ENCODE data around the gene FRRS1L.

Gene FRRS1L

GRCh38 chr9:109167716-109168115 lies 667 bp upstream of the FRRS1L start:
- H3K4me3 ChIP-seq (ENCODE audit: low read length) = no peak overlapping the region
- H3K27ac ChIP-seq (ENCODE audit: low read depth, low read length) = no peak overlapping the region
- H3K36me3 ChIP-seq (ENCODE audit: control insufficient read depth, insufficient read depth, low read length) = no peaks in the 10 kb centered on the region
- peaks cover 3% of the 10 kb centered on the region for H3K27me3 ChIP-seq (ENCODE audit: control insufficient read depth, insufficient read depth, low read length)
- H3K9ac ChIP-seq (ENCODE audit: low read length) = no peak overlapping the region
- no peaks in the 10 kb centered on the region for H3K4me1 ChIP-seq (ENCODE audit: control insufficient read depth, insufficient read depth, low read length)

GRCh38 chr9:109166171-109166770 lies 778 bp downstream of the FRRS1L start:
- H3K27me3 ChIP-seq (ENCODE audit: control insufficient read depth, insufficient read depth, low read length) = peaks cover 3% of the 10 kb centered on the region
- no peaks in the 10 kb centered on the region for H3K36me3 ChIP-seq (ENCODE audit: control insufficient read depth, insufficient read depth, low read length)
- H3K27ac ChIP-seq (ENCODE audit: low read depth, low read length) = no peak overlapping the region
- H3K4me1 ChIP-seq (ENCODE audit: control insufficient read depth, insufficient read depth, low read length) = no peaks in the 10 kb centered on the region
- H3K4me3 ChIP-seq (ENCODE audit: low read length) = no peak overlapping the region
- H3K9ac ChIP-seq (ENCODE audit: low read length) = no peak overlapping the region

GRCh38 chr9:109164042-109164441 lies 3.0 kb downstream of the FRRS1L start:
- no peaks in the 10 kb centered on the region for H3K4me1 ChIP-seq (ENCODE audit: control insufficient read depth, insufficient read depth, low read length)
- H3K27me3 ChIP-seq (ENCODE audit: control insufficient read depth, insufficient read depth, low read length) = peaks cover 3% of the 10 kb centered on the region
- H3K9ac ChIP-seq (ENCODE audit: low read length) = no peak overlapping the region
- H3K4me3 ChIP-seq (ENCODE audit: low read length) = no peak overlapping the region
- H3K27ac ChIP-seq (ENCODE audit: low read depth, low read length) = no peak overlapping the region
- H3K36me3 ChIP-seq (ENCODE audit: control insufficient read depth, insufficient read depth, low read length) = no peaks in the 10 kb centered on the region

- no peak overlapping the region for H3K4me3 ChIP-seq (ENCODE audit: low read length)
- H3K27ac ChIP-seq (ENCODE audit: low read depth, low read length) = no peak overlapping the region
- H3K9ac ChIP-seq (ENCODE audit: low read length) = no peak overlapping the region
- peaks cover 3% of the 10 kb centered on the region for H3K27me3 ChIP-seq (ENCODE audit: control insufficient read depth, insufficient read depth, low read length)
- no peaks in the 10 kb centered on the region for H3K4me1 ChIP-seq (ENCODE audit: control insufficient read depth, insufficient read depth, low read length)
- H3K36me3 ChIP-seq (ENCODE audit: control insufficient read depth, insufficient read depth, low read length) = no peaks in the 10 kb centered on the region
These were observed 3.9 kb downstream of the FRRS1L start for GRCh38 chr9:109163194-109163593.

GRCh38 chr9:109162677-109163076 lies 4.4 kb downstream of the FRRS1L start:
- no peak overlapping the region for H3K4me3 ChIP-seq (ENCODE audit: low read length)
- H3K9ac ChIP-seq (ENCODE audit: low read length) = no peak overlapping the region
- no peaks in the 10 kb centered on the region for H3K4me1 ChIP-seq (ENCODE audit: control insufficient read depth, insufficient read depth, low read length)
- no peaks in the 10 kb centered on the region for H3K36me3 ChIP-seq (ENCODE audit: control insufficient read depth, insufficient read depth, low read length)
- peaks cover 1% of the 10 kb centered on the region for H3K27me3 ChIP-seq (ENCODE audit: control insufficient read depth, insufficient read depth, low read length)
- H3K27ac ChIP-seq (ENCODE audit: low read depth, low read length) = no peak overlapping the region

- no peaks in the 10 kb centered on the region for H3K4me1 ChIP-seq (ENCODE audit: control insufficient read depth, insufficient read depth, low read length)
- H3K27ac ChIP-seq (ENCODE audit: low read depth, low read length) = no peak overlapping the region
- H3K27me3 ChIP-seq (ENCODE audit: control insufficient read depth, insufficient read depth, low read length) = no peaks in the 10 kb centered on the region
- H3K9ac ChIP-seq (ENCODE audit: low read length) = no peak overlapping the region
- no peak overlapping the region for H3K4me3 ChIP-seq (ENCODE audit: low read length)
- H3K36me3 ChIP-seq (ENCODE audit: control insufficient read depth, insufficient read depth, low read length) = no peaks in the 10 kb centered on the region
These were observed 5.6 kb downstream of the FRRS1L start for GRCh38 chr9:109161471-109161870.

GRCh38 chr9:109159583-109159982 lies 7.5 kb downstream of the FRRS1L start:
- Histone ChIP-seq H3K4me1 (ENCODE audit: control insufficient read depth, insufficient read depth, low read length) (no peaks in the 10 kb centered on the region), H3K27ac (ENCODE audit: low read depth, low read length) (no peak overlapping the region), H3K36me3 (ENCODE audit: control insufficient read depth, insufficient read depth, low read length) (no peaks in the 10 kb centered on the region), H3K9ac (ENCODE audit: low read length) (no peak overlapping the region), H3K27me3 (ENCODE audit: control insufficient read depth, insufficient read depth, low read length) (no peaks in the 10 kb centered on the region), H3K4me3 (ENCODE audit: low read length) (no peak overlapping the region)

- Histone ChIP-seq H3K4me3 (ENCODE audit: low read length) (no peak overlapping the region), H3K9ac (ENCODE audit: low read length) (no peak overlapping the region), H3K27me3 (ENCODE audit: control insufficient read depth, insufficient read depth, low read length) (no peaks in the 10 kb centered on the region), H3K36me3 (ENCODE audit: control insufficient read depth, insufficient read depth, low read length) (no peaks in the 10 kb centered on the region), H3K27ac (ENCODE audit: low read depth, low read length) (no peak overlapping the region), H3K4me1 (ENCODE audit: control insufficient read depth, insufficient read depth, low read length) (no peaks in the 10 kb centered on the region)
These were observed 8.4 kb downstream of the FRRS1L start for GRCh38 chr9:109158651-109159050.

GRCh38 chr9:109156708-109157107 lies 10.3 kb downstream of the FRRS1L start:
- no peaks in the 10 kb centered on the region for H3K4me1 ChIP-seq (ENCODE audit: control insufficient read depth, insufficient read depth, low read length)
- no peak overlapping the region for H3K4me3 ChIP-seq (ENCODE audit: low read length)
- no peak overlapping the region for H3K27ac ChIP-seq (ENCODE audit: low read depth, low read length)
- H3K9ac ChIP-seq (ENCODE audit: low read length) = no peak overlapping the region
- H3K27me3 ChIP-seq (ENCODE audit: control insufficient read depth, insufficient read depth, low read length) = no peaks in the 10 kb centered on the region
- no peaks in the 10 kb centered on the region for H3K36me3 ChIP-seq (ENCODE audit: control insufficient read depth, insufficient read depth, low read length)

- no peaks in the 10 kb centered on the region for H3K36me3 ChIP-seq (ENCODE audit: control insufficient read depth, insufficient read depth, low read length)
- H3K27ac ChIP-seq (ENCODE audit: low read depth, low read length) = no peak overlapping the region
- no peak overlapping the region for H3K4me3 ChIP-seq (ENCODE audit: low read length)
- H3K27me3 ChIP-seq (ENCODE audit: control insufficient read depth, insufficient read depth, low read length) = no peaks in the 10 kb centered on the region
- no peaks in the 10 kb centered on the region for H3K4me1 ChIP-seq (ENCODE audit: control insufficient read depth, insufficient read depth, low read length)
- H3K9ac ChIP-seq (ENCODE audit: low read length) = no peak overlapping the region
These were observed 16.0 kb downstream of the FRRS1L start for GRCh38 chr9:109150925-109151545.

- H3K4me1 ChIP-seq (ENCODE audit: control insufficient read depth, insufficient read depth, low read length) = no peaks in the 10 kb centered on the region
- H3K27me3 ChIP-seq (ENCODE audit: control insufficient read depth, insufficient read depth, low read length) = no peaks in the 10 kb centered on the region
- H3K9ac ChIP-seq (ENCODE audit: low read length) = no peak overlapping the region
- H3K4me3 ChIP-seq (ENCODE audit: low read length) = no peak overlapping the region
- no peak overlapping the region for H3K27ac ChIP-seq (ENCODE audit: low read depth, low read length)
- H3K36me3 ChIP-seq (ENCODE audit: control insufficient read depth, insufficient read depth, low read length) = no peaks in the 10 kb centered on the region
These were observed 17.3 kb downstream of the FRRS1L start for GRCh38 chr9:109149722-109150121.

- Histone ChIP-seq H3K4me3 (ENCODE audit: low read length) (no peak overlapping the region), H3K9ac (ENCODE audit: low read length) (no peak overlapping the region), H3K27me3 (ENCODE audit: control insufficient read depth, insufficient read depth, low read length) (no peaks in the 10 kb centered on the region), H3K27ac (ENCODE audit: low read depth, low read length) (no peak overlapping the region), H3K36me3 (ENCODE audit: control insufficient read depth, insufficient read depth, low read length) (no peaks in the 10 kb centered on the region), H3K4me1 (ENCODE audit: control insufficient read depth, insufficient read depth, low read length) (no peaks in the 10 kb centered on the region)
These were observed 18.0 kb downstream of the FRRS1L start for GRCh38 chr9:109149089-109149488.

GRCh38 chr9:109145051-109145450 lies 22.0 kb downstream of the FRRS1L start:
- no peaks in the 10 kb centered on the region for H3K36me3 ChIP-seq (ENCODE audit: control insufficient read depth, insufficient read depth, low read length)
- H3K27ac ChIP-seq (ENCODE audit: low read depth, low read length) = no peak overlapping the region
- H3K9ac ChIP-seq (ENCODE audit: low read length) = no peak overlapping the region
- no peaks in the 10 kb centered on the region for H3K27me3 ChIP-seq (ENCODE audit: control insufficient read depth, insufficient read depth, low read length)
- no peaks in the 10 kb centered on the region for H3K4me1 ChIP-seq (ENCODE audit: control insufficient read depth, insufficient read depth, low read length)
- H3K4me3 ChIP-seq (ENCODE audit: low read length) = no peak overlapping the region
